IMR-90 (cell line): ENCODE results near the gene RMDN2.

Source experiments
- BHLHE40 ChIP-seq: fragments of 150-350 bp; IDR thresholded peaks from 2 replicates; pipeline ENCODE4 v1.6.1; 2016; ENCODE audit warnings: mild to moderate bottlenecking, low read depth, low read length
- CTCF ChIP-seq: conservative IDR thresholded peaks from 2 replicates; pipeline ENCODE4 v1.5.1; 2012; ENCODE audit warnings: mild to moderate bottlenecking, low read depth, low read length, improper control_type of control experiment
- ELK1 ChIP-seq: fragments of 150-350 bp; IDR thresholded peaks from 2 replicates; pipeline ENCODE4 v1.6.1; 2016; ENCODE audit warnings: low read depth, mild to moderate bottlenecking, low read length, moderate library complexity, borderline replicate concordance
- FOS ChIP-seq: fragments of 150-350 bp; IDR thresholded peaks from 2 replicates; pipeline ENCODE4 v1.6.1; 2016; ENCODE audit warnings: low read depth, low read length
- MAFK ChIP-seq: IDR thresholded peaks from 2 replicates; pipeline ENCODE4 v1.6.1; 2012; ENCODE audit warnings: low read depth, low read length, improper control_type of control experiment
- MXI1 ChIP-seq: IDR thresholded peaks from 2 replicates; pipeline ENCODE4 v1.6.1; 2012; ENCODE audit warnings: low read depth, mild to moderate bottlenecking, low read length, moderate library complexity, borderline replicate concordance
- POLR2A ChIP-seq: IDR thresholded peaks from 2 replicates; pipeline ENCODE4 v1.6.1; 2012; ENCODE audit warnings: mild to moderate bottlenecking, low read depth, low read length
- RAD21 ChIP-seq: IDR thresholded peaks from 2 replicates; pipeline ENCODE4 v1.6.1; 2012; ENCODE audit warnings: low read length, improper control_type of control experiment
- RCOR1 ChIP-seq: IDR thresholded peaks from 2 replicates; pipeline ENCODE4 v1.6.1; 2012; ENCODE audit warnings: mild to moderate bottlenecking, low read length, improper control_type of control experiment; ENCODE audit not compliant: insufficient replicate concordance
- RFX5 ChIP-seq: IDR thresholded peaks from 2 replicates; pipeline ENCODE4 v1.8.0; 2012; ENCODE audit warnings: low read depth, mild to moderate bottlenecking, low read length, moderate library complexity
- USF2 ChIP-seq: fragments of 150-350 bp; IDR thresholded peaks from 2 replicates; pipeline ENCODE4 v1.6.1; 2017; ENCODE audit warnings: mild to moderate bottlenecking, antibody characterized with exemption, low read length, low read depth

- TF ChIP-seq POLR2A (no peak), CTCF (no peak), USF2 (no peak), ELK1 (no peak), RAD21 (no peak), RCOR1 (no peak), FOS (no peak), BHLHE40 (no peak), MXI1 (no peak), RFX5 (no peak), MAFK (no peak)
Measured at GRCh38 chr2:37885329-37885993, 39.6 kb upstream of the RMDN2 start.
